Dermis blood vessel endothelial cell (primary cell): ENCODE measurements around the gene C22orf23. TPM values are rescaled to one million over a fixed set of nuclear protein-coding genes. Genes with fewer than 3 reads are reported as not detected.

ENCODE experiments used
- DNase-seq: peaks from one replicate; pipeline ENCODE4 v3.0.0; 2010
- total RNA-seq: library from RNA; depleted of rRNA; stranded (reverse); fragments of >200 nt; gene quantifications from 2 replicates; pipeline ENCODE4 v1.2.3, GENCODE V29; 2014

C22orf23 gene
- 0.05 TPM in 1 of 2 replicates, not detected in the other for total RNA-seq

GRCh38 chr22:37953437-37954179 lies at the start of gene C22orf23, which contains the start of gene POLR2F:
TSS of gene C22orf23 (minus strand) at chr22:37953601. CDS start at chr22:37953149, 452 bp downstream.
TSS of gene POLR2F (plus strand) at chr22:37953699. CDS start at chr22:37953788, 89 bp downstream.
- DNase-seq: peak; percentile 97

DNA sequence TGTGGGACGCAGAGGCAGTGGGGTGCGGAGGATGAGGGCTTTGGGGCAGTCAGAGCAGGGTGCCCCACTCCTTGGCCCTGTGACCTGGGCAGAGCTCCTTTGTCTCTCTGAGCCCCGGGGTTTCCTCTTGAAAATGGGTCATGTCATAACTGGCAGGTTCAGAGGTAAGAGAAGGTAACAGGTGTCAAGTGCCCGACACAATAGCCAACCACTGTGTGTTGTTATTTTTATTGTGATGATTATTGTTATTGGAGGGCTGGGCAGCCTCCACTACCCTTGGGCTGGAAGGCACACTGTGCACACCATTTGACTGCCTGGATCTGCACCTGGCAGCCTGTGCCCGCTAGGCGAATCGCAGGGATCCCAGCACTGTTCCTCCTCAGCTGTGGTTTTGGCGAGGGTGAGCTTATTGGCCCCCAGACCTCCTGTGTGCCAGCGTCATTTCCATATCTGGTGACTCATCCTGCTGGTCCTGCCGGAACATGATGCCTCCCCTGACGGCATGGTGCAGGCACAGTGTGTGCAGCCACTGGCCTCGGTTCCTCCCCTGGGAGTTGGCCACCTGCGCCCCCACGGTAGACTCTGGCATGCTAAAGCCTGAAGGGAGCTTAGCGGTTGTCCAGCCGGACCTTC lies 46.4 kb upstream of the C22orf23 start:
- peak; percentile 73 for DNase-seq

DNA sequence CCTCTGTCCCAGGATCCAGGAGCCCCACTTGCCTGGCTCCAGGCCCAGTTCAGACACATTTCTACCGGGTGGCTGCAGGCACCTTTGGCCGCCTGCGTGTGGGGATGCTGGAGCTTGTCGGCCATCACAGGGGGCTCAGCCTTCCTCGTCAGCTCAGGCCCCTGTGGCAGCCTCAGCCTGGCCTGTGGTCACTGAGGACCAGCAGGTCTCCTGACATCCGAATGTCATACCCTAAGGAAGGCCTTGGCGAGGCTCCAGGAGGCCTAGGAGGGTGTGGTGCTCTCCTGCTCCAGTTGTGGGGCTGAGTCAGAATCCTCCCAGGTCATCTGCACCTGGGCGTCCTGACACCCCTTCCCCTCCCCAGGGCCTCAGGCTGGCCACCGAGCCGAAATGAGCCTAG lies 45.8 kb upstream of the C22orf23 start:
- DNase-seq: no peak

DNA sequence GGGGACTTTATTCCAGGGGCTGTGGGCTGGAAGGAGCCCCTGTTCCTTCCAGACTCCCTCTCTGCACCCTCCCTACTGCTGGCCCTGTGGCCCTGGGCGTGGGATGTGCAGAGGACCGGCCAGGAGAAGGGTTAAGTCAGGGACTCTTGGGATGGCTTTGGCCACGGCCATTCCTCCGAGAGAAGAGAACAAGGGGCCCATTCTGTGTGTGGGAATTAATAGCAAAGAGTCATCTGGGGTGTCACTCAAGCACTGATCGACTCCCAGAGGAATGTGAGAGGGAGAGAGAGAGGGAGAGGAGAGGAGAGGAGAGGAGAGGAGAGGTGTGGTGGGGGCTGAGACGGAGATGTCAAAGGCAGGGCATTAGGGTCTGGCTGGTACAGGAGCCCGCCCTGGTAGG lies 45.1 kb upstream of the C22orf23 start:
- no peak for DNase-seq

DNA sequence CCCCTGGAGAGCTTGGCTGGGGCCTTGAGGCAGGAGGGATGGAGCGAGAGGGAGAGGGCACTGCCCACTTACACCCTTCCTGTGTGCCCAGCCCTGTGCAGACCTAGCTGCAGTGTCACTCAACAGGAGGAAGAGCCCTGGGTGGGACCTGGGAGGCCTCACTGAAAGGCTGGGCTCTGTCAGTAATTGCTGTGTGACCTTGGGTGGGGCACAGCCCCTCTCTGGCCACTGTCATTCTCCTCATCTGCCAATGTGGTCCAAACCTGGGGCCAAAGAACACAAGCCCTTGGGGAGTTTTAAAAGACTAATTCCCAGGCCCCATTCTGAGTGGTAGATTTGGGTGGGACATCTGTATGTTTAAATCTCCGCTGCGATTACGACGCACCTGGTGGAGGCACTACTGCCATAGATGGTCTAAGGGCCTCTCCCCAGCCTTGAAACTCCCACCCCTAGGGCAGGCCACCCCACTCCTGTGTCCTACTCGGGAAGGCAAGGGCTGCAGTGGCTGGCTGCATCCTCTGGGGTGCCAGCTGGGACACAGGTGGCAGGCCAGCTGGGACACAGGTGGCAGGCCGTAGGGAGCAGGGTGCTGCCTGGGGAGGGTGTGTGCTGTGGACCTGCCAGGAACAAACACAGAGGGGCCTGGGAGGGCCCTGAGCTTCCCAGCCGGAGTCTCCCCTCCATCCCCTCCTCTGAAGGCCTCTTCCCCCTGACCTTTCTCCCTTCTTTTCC lies 43.3 kb upstream of the C22orf23 start:
- DNase-seq: no peak

- DNase-seq: no peak
These were observed 42.7 kb upstream of the C22orf23 start for GRCh38 chr22:37996079-37996478.

DNA sequence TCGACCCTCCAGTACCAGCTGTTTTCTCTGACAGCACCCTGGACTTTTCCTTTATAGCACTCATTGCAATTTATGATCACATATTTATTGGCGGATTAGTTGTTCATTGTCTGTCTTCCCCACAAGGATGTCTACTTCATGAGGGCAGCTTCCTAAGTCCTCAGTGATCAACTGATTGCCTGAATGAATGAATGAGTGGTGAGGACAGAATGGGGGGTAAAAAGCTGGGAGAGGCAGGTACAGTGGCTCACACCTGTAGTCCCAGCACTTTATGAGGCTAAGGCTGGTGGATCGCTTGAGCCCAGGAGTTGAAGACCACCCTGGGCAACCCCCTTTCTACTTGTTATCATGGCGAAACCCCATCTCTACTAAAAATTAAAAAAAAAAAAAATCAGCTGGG lies 42.1 kb upstream of the C22orf23 start:
- DNase-seq: no peak

DNA sequence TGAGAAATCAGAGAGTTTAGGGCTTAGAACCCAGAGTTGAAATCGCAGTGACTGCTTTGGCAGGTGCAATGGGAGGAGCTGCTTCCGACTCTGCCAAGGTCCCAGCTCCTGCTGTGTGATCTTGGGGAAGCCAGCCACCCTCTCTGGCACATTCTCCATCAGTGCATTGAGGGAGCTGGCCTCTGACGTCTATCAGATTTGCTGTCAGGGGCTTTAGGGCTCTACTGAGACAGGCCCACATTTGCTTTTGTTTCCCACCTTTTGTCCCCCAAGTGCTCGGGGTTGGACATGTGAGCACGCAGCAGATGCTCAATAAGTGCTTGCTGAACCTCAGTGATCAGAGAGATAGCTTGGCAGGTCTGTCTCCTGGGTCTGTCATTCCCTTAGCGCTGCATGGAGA lies 41.6 kb upstream of the C22orf23 start:
- DNase-seq: no peak

DNA sequence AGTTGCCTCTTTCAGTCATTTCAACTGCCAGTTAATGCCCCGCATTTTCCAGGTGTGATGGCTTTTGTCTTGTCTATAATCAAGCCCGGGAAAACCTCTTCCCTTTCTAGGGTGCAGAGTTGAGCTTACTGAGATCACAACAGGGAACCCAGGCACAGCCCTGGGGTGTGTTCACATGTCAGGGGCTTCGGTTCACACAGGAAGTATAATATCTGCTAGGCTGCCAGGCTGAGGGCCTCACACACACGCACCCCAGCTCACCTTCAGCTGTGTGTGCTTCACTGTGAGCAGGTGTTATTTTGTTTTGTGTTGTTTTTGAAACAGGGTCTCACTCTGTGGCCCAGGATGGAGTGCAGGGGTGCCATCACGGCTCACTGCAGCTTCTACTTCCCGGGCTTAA lies 40.6 kb upstream of the C22orf23 start:
- DNase-seq: no peak

GRCh38 chr22:37991731-37992442 lies 38.5 kb upstream of the C22orf23 start:
- no peak for DNase-seq

- no peak for DNase-seq
These were observed 37.5 kb upstream of the C22orf23 start for GRCh38 chr22:37990862-37991261.

GRCh38 chr22:37990301-37990700 lies 36.9 kb upstream of the C22orf23 start:
- no peak for DNase-seq

- DNase-seq: no peak
These were observed 36.0 kb upstream of the C22orf23 start for GRCh38 chr22:37989146-37990045.

DNA sequence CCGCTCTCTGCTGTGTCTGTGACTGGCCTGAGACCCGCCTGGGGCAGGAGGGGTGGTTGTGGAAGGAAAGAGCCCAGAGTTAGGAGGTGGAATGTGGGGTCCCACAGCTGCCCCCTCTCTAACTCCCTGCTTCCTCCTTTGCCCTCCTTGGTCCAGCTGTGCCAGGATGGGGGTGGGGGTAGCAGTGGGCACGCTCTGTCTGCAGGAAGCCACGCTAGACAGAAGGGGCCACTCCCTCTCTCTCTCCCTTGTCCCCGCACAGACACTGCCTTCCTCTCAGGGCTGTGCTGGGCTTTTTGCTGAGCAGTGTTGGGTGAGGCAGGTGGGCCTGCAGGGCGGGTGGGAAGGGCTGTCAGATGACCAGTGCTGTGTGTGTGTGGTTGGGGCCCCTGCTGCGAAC lies 33.0 kb upstream of the C22orf23 start:
- no peak for DNase-seq

GRCh38 chr22:37985751-37986281 lies 32.4 kb upstream of the C22orf23 start:
- DNase-seq: no peak

DNA sequence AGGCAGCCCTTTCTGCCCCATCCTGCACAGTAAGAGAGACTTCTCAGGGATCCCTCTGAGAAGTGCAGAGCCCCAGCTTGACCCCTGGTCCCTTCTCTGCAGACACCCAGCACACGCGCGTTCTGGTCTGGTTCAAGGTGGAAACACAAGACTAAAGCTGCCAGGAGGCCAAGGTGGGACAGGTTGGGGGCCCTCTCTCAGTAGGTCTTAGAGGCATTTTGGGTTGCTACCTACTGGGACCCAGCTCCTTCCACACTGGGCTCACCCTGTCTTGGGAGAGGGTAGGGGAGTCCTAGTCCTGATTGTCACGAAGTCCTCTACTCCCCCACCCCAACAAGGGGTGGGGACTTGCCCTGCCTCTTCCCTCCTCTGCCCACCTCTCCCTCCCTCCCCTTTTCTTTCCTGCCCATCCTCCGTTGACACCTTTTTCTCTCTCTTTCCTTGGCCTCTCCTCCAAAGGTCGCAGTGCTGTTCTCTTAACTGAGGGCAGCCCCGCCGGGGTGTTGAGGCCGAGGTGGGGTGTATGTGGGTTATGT lies 31.7 kb upstream of the C22orf23 start:
- no peak for DNase-seq

DNA sequence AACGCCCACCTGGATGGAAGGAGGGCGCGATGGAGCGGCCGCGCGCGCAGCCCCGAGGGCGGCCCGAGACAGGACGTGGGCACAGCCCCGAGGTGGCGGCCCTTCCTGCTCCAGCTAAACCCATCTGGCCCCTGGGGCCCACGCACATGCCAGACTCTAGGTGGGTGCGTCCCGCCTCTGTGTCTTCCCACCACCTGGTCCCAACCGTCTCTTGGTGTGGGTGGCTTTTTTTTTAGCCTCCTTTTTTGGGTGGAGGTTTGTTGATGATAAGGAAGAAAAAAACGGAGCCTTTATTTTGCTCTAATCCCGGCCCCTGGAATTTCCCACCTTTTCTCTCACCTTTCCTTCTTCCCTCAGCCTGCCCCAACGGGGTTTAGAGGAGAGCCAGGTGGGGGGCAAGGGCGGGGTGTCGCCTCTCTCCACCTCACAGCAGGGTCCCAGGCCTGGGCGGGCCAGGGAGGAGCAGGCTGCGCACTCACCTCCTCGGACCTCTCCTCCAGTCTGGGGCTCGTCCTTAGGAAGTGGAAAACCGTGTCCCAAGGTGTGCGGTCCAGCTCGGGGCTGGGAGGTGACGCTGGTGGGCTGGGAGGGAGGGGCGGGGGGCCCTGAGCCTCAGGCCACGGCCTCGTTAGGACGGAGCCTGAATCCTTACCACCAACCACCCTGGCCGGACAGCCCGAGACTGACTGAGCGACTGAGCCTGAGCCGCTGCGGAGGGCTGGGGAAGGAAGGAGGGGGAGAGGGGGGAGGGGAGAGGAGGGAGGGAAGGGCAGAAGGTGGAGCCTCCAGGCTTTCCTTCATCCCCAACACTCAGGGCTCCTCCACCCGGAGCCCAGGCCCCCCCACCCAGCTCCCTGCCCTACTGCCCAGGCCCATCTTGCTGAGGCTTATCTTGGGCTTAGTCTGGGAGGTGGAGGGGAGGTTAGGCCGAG lies 30.7 kb upstream of the C22orf23 start, which contains the start of gene SOX10:
Gene SOX10 (minus strand): TSS at position 696 of the 932 bp plus-strand sequence. CDS start 771 bp downstream, outside the sequence.
- no peak for DNase-seq

DNA sequence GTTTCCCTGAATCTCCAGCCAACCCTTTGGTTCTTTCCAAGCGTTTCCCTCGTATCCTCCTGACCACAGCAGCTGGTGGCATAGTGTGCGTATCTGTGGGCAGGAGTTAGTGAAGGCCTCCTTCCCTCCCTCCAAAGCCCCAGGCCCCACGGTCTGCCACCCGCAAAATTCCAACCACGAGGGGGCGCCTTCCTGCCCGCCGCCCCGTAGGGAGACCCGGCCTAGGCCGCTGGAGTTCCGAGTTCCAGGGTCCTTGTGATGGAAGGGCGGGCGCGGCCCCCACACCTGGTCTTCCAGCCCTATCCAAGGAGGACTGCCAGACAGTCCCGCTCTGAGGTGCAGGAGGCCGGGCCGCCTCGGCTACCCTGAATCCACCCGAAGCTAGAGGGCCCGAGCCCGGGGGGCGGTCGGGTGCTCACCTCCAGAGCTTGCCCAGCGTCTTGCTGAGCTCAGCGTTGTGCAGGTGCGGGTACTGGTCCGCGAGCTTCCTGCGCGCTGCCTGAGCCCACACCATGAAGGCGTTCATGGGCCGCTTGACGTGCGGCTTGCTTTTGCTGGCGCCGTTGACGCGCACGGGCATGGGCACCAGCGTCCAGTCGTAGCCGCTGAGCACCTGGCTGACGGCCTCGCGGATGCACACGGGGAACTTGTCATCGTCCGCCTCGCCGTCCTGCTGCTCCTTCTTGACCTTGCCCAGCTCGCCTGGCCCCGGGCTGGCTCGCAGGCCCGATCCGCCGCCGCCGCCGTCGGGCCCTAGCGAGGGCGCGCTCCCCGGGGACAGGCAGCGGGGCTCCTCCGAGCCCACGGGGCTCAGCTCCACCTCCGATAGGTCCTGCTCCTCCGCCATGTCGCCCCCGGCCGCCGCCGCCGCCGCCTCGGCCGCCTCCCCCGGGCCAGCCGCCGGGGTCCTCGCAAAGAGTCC lies 29.8 kb upstream of the C22orf23 start:
- DNase-seq: no peak
